ENCODE measurements around the gene MATN3. TPM values are rescaled to one million over a fixed set of nuclear protein-coding genes. Genes with fewer than 3 reads are reported as not detected.

The MATN3 gene
- polyA plus RNA-seq, 1 experiment = 0.92 TPM

DNA sequence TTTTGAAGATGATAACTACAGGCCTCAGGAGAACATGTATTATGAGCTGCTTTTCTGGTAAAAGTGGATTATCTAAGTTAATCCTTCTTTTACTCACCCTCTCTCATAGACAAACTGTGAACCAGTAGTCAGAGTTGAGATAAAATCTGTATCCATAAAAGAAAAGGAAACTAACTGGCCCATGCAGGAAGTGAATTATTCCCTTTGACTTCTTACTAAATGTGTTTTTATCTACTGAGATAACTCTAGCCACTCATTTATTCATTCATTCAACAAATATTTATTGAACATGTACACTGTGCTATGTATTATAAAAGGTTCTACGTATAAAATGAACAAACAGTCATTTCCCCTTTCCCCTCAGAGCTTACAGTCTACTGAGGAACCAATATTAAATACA is 32.5 kb downstream of the MATN3 start:
- H3K27me3 ChIP-seq (ENCODE audit: control insufficient read depth, insufficient read depth, low read length) = no peaks in the 10 kb centered on the region
- no peak overlapping the region for H3K4me3 ChIP-seq (ENCODE audit: low read depth, low read length)
- H3K36me3 ChIP-seq (ENCODE audit: control insufficient read depth, insufficient read depth, low read length) = peaks cover 1% of the 10 kb centered on the region
- TF ChIP-seq CTCF (IDR thresholded peaks at IDR 0.05; ENCODE audit: insufficient read depth, low read depth, low read length) = no peak
- CTCF ChIA-PET = interaction anchor here (0.9 kb wide), 1 partner anchor 35 kb away, joined by 3 read pairs; no protein-coding TSS in a partner anchor
- no peak for DNase-seq (ENCODE audit: low read depth)
- POLR2A ChIA-PET = no interaction called here

DNA sequence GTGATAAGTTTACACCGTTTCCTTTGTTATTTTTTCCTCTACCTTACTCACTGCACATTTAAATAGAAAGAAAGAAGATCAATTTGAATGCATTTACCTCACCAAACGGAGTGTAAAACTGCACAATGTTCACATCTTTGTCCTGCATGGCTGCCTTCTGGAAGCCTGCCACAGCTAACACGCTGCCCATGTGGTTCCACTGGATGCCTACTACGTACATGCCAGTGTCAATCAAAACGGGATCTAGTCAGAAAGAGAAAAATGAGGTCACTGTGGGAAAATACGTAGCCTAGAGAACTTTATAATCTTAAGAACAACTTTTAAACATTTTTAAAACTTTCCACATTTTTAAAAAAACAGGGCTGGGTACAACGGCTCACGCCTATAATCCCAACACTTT is 39.0 kb downstream of the MATN3 start:
- DNase-seq (ENCODE audit: low read depth) = no peak
- H3K4me3 ChIP-seq (ENCODE audit: low read depth, low read length) = no peak overlapping the region
- H3K36me3 ChIP-seq (ENCODE audit: control insufficient read depth, insufficient read depth, low read length) = peaks cover 2% of the 10 kb centered on the region
- ChIA-PET POLR2A (no interaction called here), CTCF (interaction anchor here (1.0 kb wide), 1 partner anchor 120 kb away, joined by 3 read pairs; no protein-coding TSS in a partner anchor)
- TF ChIP-seq CTCF (IDR thresholded peaks at IDR 0.05; ENCODE audit: insufficient read depth, low read depth, low read length) = no peak
- H3K27me3 ChIP-seq (ENCODE audit: control insufficient read depth, insufficient read depth, low read length) = no peaks in the 10 kb centered on the region

- DNase-seq (ENCODE audit: low read depth) = no peak
- Histone ChIP-seq H3K27me3 (ENCODE audit: control insufficient read depth, insufficient read depth, low read length) (no peaks in the 10 kb centered on the region), H3K4me3 (ENCODE audit: low read depth, low read length) (no peak overlapping the region), H3K36me3 (ENCODE audit: control insufficient read depth, insufficient read depth, low read length) (peaks cover 1% of the 10 kb centered on the region; the same call in 1 of the 2 replicates)
- CTCF ChIA-PET = interaction anchor here (1.1 kb wide), 1 partner anchor 44 kb away, joined by 3 read pairs; no protein-coding TSS in a partner anchor
- no peak for TF ChIP-seq CTCF (IDR thresholded peaks at IDR 0.05; ENCODE audit: insufficient read depth, low read depth, low read length)
- POLR2A ChIA-PET = no interaction called here
Observed at GRCh38 chr2:19971691-19972090, 40.8 kb downstream of the MATN3 start.

DNA sequence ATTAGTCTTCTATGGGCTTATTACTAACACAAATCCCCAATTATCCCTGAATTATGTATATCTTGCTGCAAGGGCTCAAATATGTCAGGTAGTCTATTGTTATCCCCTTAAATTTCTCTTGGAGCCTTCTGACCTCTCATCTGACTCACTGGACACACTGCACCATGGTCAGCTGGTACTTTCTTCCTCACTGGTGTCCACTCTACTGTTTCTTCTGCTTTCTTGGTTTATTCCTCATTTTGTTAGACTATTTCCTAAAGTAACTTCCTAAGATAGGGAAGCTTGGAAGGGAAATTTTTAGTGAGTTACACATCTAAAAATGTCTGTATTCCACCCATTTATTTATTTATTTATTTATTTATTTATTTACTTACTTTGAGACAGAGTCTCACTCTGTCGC is 49.1 kb downstream of the MATN3 start:
- no peak for TF ChIP-seq CTCF (IDR thresholded peaks at IDR 0.05; ENCODE audit: insufficient read depth, low read depth, low read length)
- ChIA-PET CTCF (interaction anchor here (1.5 kb wide), 1 partner anchor 8 kb away, joined by 3 read pairs; no protein-coding TSS in a partner anchor), POLR2A (no interaction called here)

DNA sequence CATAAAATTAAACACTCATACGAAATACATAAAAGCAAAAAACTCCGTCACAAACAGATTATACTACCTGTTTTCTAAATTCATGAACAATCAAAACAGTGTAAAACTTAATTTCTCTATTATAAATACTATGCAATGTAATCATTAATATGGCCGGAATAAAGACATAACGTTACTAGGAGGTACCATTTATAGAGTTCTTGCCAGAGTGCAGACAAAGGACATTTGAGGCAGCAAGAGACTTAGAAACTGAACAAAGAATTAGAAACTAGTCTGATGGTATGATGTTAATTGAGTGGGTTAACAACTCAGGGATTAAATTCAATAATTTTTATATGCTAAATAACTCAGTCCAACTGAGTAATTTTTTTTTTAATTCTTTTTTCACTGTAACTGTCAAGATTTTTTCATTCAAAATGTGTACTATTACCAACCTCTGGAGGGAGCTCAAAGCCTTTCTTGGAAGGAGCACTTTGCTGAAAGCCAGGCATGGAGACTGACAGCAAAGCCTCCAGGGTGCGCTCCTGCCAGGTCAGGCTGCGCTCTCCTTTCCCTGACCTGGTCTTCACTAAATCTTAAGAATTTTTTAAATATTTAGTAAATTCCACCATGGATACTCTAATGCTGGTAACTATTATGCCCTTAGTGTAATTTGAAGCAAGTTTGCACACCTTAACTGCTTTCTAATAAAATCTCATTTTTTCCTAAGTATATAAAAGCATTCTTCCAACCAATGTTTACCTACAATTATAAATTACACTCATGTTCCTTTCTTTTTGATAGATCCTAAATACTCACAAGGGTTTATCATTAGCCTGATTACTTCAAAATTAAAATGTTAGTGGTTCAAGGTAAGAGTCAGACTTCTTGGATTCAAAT is 56.7 kb downstream of the MATN3 start:
- CTCF ChIA-PET = interaction anchor here (0.6 to 2.7 kb wide), 17 partner anchors 8 to 425 kb away, joined by 3 to 22 read pairs (median 4); no protein-coding TSS in a partner anchor
- TF ChIP-seq CTCF (IDR thresholded peaks at IDR 0.05; ENCODE audit: insufficient read depth, low read depth, low read length) = peak; percentile 85
- POLR2A ChIA-PET = no interaction called here
- H3K27me3 ChIP-seq (ENCODE audit: control insufficient read depth, insufficient read depth, low read length) = no peaks in the 10 kb centered on the region
- H3K4me3 ChIP-seq (ENCODE audit: low read depth, low read length) = no peak overlapping the region
- no peaks in the 10 kb centered on the region for H3K36me3 ChIP-seq (ENCODE audit: control insufficient read depth, insufficient read depth, low read length)
- no peak for DNase-seq (ENCODE audit: low read depth)

More for the DNA sequence above, 49.1 kb downstream of the MATN3 start:
- Histone ChIP-seq H3K27me3 (ENCODE audit: control insufficient read depth, insufficient read depth, low read length) (no peaks in the 10 kb centered on the region), H3K4me3 (ENCODE audit: low read depth, low read length) (no peak overlapping the region), H3K36me3 (ENCODE audit: control insufficient read depth, insufficient read depth, low read length) (peaks cover 4% of the 10 kb centered on the region)
- DNase-seq (ENCODE audit: low read depth) = no peak

All from BJ (cell line).